ENCODE measurements around the gene SMIM36.
"Not testable (repeated sequence)": the region's sequence is repeated elsewhere in the genome, so short reads cannot be mapped to it uniquely, and the experiment has no call there.

The SMIM36 gene

DNA sequence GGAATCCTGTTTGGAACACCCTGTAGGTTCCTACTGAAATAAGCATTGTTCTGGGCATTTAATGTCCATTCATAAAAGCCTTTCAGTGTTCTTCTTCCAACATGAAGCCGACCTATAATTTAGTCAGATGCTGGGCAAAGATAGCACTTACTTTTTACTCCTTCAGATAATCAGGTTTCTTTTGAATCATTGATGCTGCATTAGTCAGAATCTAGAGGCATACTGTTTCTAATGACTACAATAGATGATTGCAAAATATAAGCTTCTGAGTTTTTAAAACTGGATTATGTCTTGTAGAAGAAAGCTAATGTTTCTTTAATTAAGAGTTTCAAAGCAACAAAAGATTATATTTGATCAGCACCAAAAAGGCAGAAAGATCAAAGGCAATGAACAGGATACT is 105.7 kb downstream of the SMIM36 start:
- no peak for DNase-seq (ENCODE audit: extremely low read depth, low read depth)
- TF ChIP-seq, protein P1, sequence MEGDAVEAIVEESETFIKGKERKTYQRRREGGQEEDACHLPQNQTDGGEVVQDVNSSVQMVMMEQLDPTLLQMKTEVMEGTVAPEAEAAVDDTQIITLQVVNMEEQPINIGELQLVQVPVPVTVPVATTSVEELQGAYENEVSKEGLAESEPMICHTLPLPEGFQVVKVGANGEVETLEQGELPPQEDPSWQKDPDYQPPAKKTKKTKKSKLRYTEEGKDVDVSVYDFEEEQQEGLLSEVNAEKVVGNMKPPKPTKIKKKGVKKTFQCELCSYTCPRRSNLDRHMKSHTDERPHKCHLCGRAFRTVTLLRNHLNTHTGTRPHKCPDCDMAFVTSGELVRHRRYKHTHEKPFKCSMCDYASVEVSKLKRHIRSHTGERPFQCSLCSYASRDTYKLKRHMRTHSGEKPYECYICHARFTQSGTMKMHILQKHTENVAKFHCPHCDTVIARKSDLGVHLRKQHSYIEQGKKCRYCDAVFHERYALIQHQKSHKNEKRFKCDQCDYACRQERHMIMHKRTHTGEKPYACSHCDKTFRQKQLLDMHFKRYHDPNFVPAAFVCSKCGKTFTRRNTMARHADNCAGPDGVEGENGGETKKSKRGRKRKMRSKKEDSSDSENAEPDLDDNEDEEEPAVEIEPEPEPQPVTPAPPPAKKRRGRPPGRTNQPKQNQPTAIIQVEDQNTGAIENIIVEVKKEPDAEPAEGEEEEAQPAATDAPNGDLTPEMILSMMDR (IDR thresholded peaks at IDR 0.05; ENCODE audit: low read depth, low read length), result no peak

DNA sequence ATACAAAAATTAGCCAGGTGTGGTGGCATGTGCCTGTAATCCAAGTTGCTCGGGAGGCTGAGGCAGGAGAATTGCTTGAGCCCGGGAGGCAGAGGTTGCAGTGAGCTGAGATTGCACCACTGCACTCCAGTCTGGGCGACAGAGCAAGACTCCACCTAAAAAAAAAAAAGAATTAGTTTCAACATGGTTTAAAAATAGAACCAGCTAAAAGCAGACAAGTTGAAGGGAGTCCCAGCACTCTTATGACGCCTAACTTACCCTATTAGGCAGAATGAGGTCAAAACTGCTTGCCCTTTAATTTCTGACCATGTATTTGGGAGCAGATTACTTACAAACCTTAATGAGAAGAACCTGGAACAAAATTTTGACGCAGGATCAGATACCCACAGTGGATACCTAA is 107.1 kb downstream of the SMIM36 start:
- DNase-seq (ENCODE audit: extremely low read depth, low read depth), result not testable (repeated sequence)

DNA sequence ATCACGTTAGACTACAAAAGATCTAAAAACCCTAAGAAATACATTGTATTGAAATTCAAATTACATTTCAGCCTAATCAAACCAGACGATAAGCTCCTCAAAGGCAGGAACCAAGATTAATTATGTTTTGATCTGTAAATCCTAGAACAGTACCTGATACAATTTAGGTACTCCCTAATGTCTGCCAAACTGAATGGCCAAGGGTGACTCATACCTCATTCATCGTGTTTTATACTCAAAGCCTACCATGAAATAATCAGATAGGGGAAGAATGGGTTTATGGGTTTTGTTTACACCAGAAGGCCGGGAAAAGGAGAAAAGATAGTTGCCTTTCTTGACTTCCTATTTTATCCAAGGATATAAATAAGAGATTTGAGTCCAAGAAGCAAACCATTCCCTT is 108.9 kb downstream of the SMIM36 start:
- TF ChIP-seq, protein P1 (IDR thresholded peaks at IDR 0.05; ENCODE audit: low read depth, low read length), result no peak
- no peak for DNase-seq (ENCODE audit: extremely low read depth, low read depth)

Data from AG09319 (cell line).